HepG2 (cell line): ENCODE data around the gene LRP2. TPM values are rescaled to one million over a fixed set of nuclear protein-coding genes. Genes with fewer than 3 reads are reported as not detected.

ENCODE experiments used
- ATAC-seq: fragments of 200-7000 bp; cut with Tn5 transposase; 3 replicates; pipeline ENCODE4 v1.9.1; 2020; ENCODE audit warnings: mild to moderate bottlenecking, moderate library complexity
- BruUV-seq: library from RNA; stranded (reverse); fragments of 400-500 nt; replicated peaks from 2 replicates; lab custom pipeline; 2021; lab: Mats Ljungman, UMichigan
- CTCF ChIA-PET: fragments of 300-600 bp; formaldehyde crosslinking; extraction: SDS; loops from one replicate; lab custom pipeline; 2021; ENCODE audit warnings: low total read pairs, inconsistent platforms, low intra/inter-chr PET ratio; lab: Yijun Ruan, JAX
- POLR2A ChIA-PET: fragments of 350-600 bp; sonication (Branson Sonifier 250); formaldehyde crosslinking; loops from one replicate; lab custom pipeline; 2020; ENCODE audit warnings: antibody characterized with exemption, inconsistent platforms; lab: Yijun Ruan, JAX
- DNase-seq: peaks from one replicate; pipeline ENCODE4 v3.0.0-alpha.2; 2015; ENCODE audit warnings: low spot score
- FAIRE-seq: peaks from 3 replicates; lab custom pipeline; 2011; peaks lifted over from hg19 to GRCh38; lab: Jason Lieb, UNC
- H2AFZ ChIP-seq: one replicate; pipeline ENCODE4 v1.6.1; 2011; ENCODE audit warnings: low read length, inconsistent platforms
- H3K27ac ChIP-seq: fragments of 300-600 bp; 3 replicates; pipeline ENCODE4 v1.8.0; 2011; ENCODE audit warnings: mixed run types, mild to moderate bottlenecking, mixed read lengths, low read length, inconsistent platforms; ENCODE audit not compliant: insufficient read depth; ENCODE audit errors: extremely low read length
- H3K27me3 ChIP-seq, 2 experiments: fragments of 200-600 bp in 1 of 2; 2 replicates in 1 of 2; 3 replicates in 1 of 2; pipeline versions ENCODE4 v1.6.0 to v1.8.0; 2011; ENCODE audit warnings: low read length in 2 of 2, mild to moderate bottlenecking in 2 of 2, moderate library complexity in 2 of 2, inconsistent platforms in 1 of 2; ENCODE audit not compliant: insufficient read depth in 2 of 2, control insufficient read depth in 1 of 2
- H3K36me3 ChIP-seq, 2 experiments: fragments of 200-600 bp in 1 of 2; replicated peaks in 1 of 2; 2 replicates in 1 of 2; 3 replicates in 1 of 2; pipeline versions ENCODE4 v1.5.1 to v1.8.0; 2011; ENCODE audit warnings: low read length in 2 of 2, inconsistent platforms in 1 of 2; ENCODE audit not compliant: insufficient read depth in 2 of 2, control insufficient read depth in 1 of 2
- H3K4me1 ChIP-seq: 2 replicates; pipeline ENCODE4 v1.5.1; 2012; ENCODE audit warnings: low read length, inconsistent platforms; ENCODE audit not compliant: insufficient read depth
- H3K4me2 ChIP-seq: 2 replicates; pipeline ENCODE4 v1.6.0; 2011; ENCODE audit warnings: low read depth, low read length, inconsistent platforms
- H3K4me3 ChIP-seq, 3 experiments: fragments of 200-600 bp in 1 of 3; sonication (generic), shearing (Covaris generic) in 1 of 3; replicated peaks in 1 of 3; 2 replicates each; pipeline ENCODE4 v1.5.1; 2011 to 2016; ENCODE audit warnings: low read length in 3 of 3, inconsistent platforms in 2 of 3, low read depth in 2 of 3, mild to moderate bottlenecking in 2 of 3, control low read depth in 1 of 3, mixed read lengths in 1 of 3; ENCODE audit not compliant: insufficient read depth in 1 of 3
- H3K79me2 ChIP-seq: one replicate; pipeline ENCODE4 v1.6.1; 2011; ENCODE audit warnings: low read length, inconsistent platforms; ENCODE audit not compliant: insufficient read depth
- H3K9ac ChIP-seq: 2 replicates; pipeline ENCODE4 v1.6.0; 2011; ENCODE audit warnings: mild to moderate bottlenecking, low read depth, low read length, inconsistent platforms; ENCODE audit not compliant: insufficient read depth
- H3K9me3 ChIP-seq: 2 replicates; pipeline ENCODE4 v1.5.1; 2012; ENCODE audit warnings: mild to moderate bottlenecking, low read length
- H4K20me1 ChIP-seq: 2 replicates; pipeline ENCODE4 v1.6.0; 2011; ENCODE audit warnings: inconsistent platforms, mild to moderate bottlenecking, low read length, moderate library complexity; ENCODE audit not compliant: insufficient read depth
- HMG20B ChIP-seq: conservative IDR thresholded peaks from 2 replicates; pipeline ENCODE4 v1.6.1; 2016; ENCODE audit warnings: missing genetic modification reagents, missing compliant biosample characterization
- KAT2B ChIP-seq: fragments of 150-350 bp; IDR thresholded peaks from 2 replicates; pipeline ENCODE4 v1.6.1; 2014; ENCODE audit warnings: low read depth, low read length, borderline replicate concordance
- MED13 ChIP-seq: sonication (generic); formaldehyde crosslinking; IDR thresholded peaks from 2 replicates; pipeline ENCODE4 v1.5.0; 2020; ENCODE audit warnings: missing genetic modification reagents
- NFATC3 ChIP-seq: sonication (generic); formaldehyde crosslinking; IDR thresholded peaks from 2 replicates; pipeline ENCODE4 v1.5.1; 2020; ENCODE audit warnings: mild to moderate bottlenecking, missing genetic modification reagents
- RAD51 ChIP-seq: fragments of 450-650 bp; IDR thresholded peaks from 2 replicates; pipeline ENCODE4 v1.6.1; 2016; ENCODE audit warnings: borderline replicate concordance
- SMAD3 ChIP-seq: sonication (generic); formaldehyde crosslinking; IDR thresholded peaks from 2 replicates; pipeline ENCODE4 v1.4.0; 2020; ENCODE audit warnings: missing genetic modification reagents
- ZNF619 ChIP-seq: sonication (generic); formaldehyde crosslinking; IDR thresholded peaks from 2 replicates; pipeline ENCODE4 v1.4.0; 2020; ENCODE audit warnings: mild to moderate bottlenecking, missing genetic modification reagents
- WGBS: methylation state at CpG from one replicate; pipeline ENCODE4 v1.1.6; 2017; ENCODE audit warnings: low lambda C conversion rate; 5-methylcytosine and 5-hydroxymethylcytosine counted together
- in situ Hi-C: cut with HindIII; loops from 2 replicates; pipeline ENCODE4 v1.10.0; 2017; ENCODE audit warnings: low pct_unique_long_range_greater_than_20kb; ENCODE audit not compliant: extremely low pct_ligation_motif_present
- intact Hi-C: fragments of 100-400 bp; cut with micrococcal nuclease; formaldehyde crosslinking; loops from one replicate; pipeline ENCODE4 v1.10.0; 2022; ENCODE audit not compliant: unreplicated experiment
- polyA plus RNA-seq, 8 experiments: library from polyadenylated mRNA; depleted of rRNA in 3 of 8; stranded (reverse) in 7 of 8; unstranded in 1 of 8; fragments of >200 nt; fragmentation: Illumina TruSeq in 4 of 8; extraction: Trizol in 4 of 8; gene quantifications; 2 replicates each; pipeline versions ENCODE4 v1.2.1 to v1.2.3, GENCODE V29; 2011 to 2016; ENCODE audit warnings: low read depth in 4 of 8, missing spikeins in 1 of 8, mixed read lengths in 1 of 8; ENCODE audit not compliant: insufficient read depth in 1 of 8
- total RNA-seq, 5 experiments: library from RNA; depleted of rRNA; stranded (reverse); fragments of >200 nt; fragmentation: Illumina TruSeq; extraction: Trizol; gene quantifications; 2 replicates each; pipeline ENCODE4 v1.2.3, GENCODE V29; 2016; ENCODE audit warnings: low read depth in 1 of 5

The LRP2 gene
- total and polyA plus RNA-seq, 2 of the 13 experiments (the other 11 are each of a cell fraction or from before 2014, with no cell fraction given) = 0.03 to 0.15 TPM

DNA sequence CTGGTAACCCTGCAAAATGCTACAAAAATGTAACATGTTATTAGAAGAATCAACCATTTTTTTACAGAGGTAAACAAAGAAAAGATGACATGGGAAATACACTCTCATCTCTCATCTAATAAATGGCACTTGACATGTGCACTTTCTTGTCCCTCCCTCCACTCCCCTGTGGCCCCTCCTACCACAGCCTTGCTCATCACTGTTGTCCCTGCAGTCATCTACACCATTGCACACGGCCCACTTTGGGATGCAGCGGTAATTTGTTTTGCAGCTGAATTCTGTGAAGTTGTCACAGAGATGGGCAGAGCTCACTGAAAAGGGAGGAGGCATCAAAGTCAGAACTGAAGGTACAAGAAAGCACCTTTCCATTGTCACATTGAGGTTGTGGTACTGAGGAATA lies 189.4 kb downstream of the LRP2 start:
- H3K9me3 ChIP-seq = no peaks in the 10 kb centered on the region
- no peak overlapping the region for H3K4me2 ChIP-seq
- CTCF ChIA-PET = no interaction called here
- no peak overlapping the region for H3K27ac ChIP-seq
- no peak for FAIRE-seq
- POLR2A ChIA-PET = no interaction called here
- no peaks in the 10 kb centered on the region; the same call in 1 of the 2 replicates for H4K20me1 ChIP-seq
- no peak overlapping the region for H2AFZ ChIP-seq
- BruUV-seq = no TSS peak
- H3K79me2 ChIP-seq = no peaks in the 10 kb centered on the region
- ATAC-seq = no peak
- H3K36me3 ChIP-seq = no peaks in the 10 kb centered on the region
- no peak overlapping the region for H3K9ac ChIP-seq
- no peak for DNase-seq
- H3K4me1 ChIP-seq = no peaks in the 10 kb centered on the region
- no peak overlapping the region for H3K4me3 ChIP-seq
- in situ Hi-C loops (no loop called here), intact Hi-C loops (no loop called here)
- peaks cover 0 to 6% of the 10 kb centered on the region in 2 experiments; a peak in 1 of 5 replicates for H3K27me3 ChIP-seq
- 3% methylated on average over 2 of the region's 2 CpGs for WGBS
- no peak for TF ChIP-seq MED13 (CRISPR knock-in tag)
- no peak for TF ChIP-seq NFATC3
- no peak for TF ChIP-seq SMAD3 (CRISPR knock-in tag)
- TF ChIP-seq HMG20B (CRISPR knock-in tag) = no peak
- no peak for TF ChIP-seq ZNF619

- POLR2A ChIA-PET = no interaction called here
- H3K9ac ChIP-seq = no peak overlapping the region
- H3K27me3 ChIP-seq = peaks cover 0 to 6% of the 10 kb centered on the region in 2 experiments; a peak in 1 of 5 replicates
- 0% methylated on average over 2 of the region's 2 CpGs for WGBS
- H2AFZ ChIP-seq = no peak overlapping the region
- CTCF ChIA-PET = no interaction called here
- no peaks in the 10 kb centered on the region for H3K9me3 ChIP-seq
- H4K20me1 ChIP-seq = no peaks in the 10 kb centered on the region; the same call in 1 of the 2 replicates
- TF ChIP-seq RAD51 = no peak
- no peak for TF ChIP-seq KAT2B
- no peak overlapping the region for H3K4me3 ChIP-seq
- H3K27ac ChIP-seq = no peak overlapping the region
- no TSS peak for BruUV-seq
- no peaks in the 10 kb centered on the region for H3K79me2 ChIP-seq
- H3K4me2 ChIP-seq = no peak overlapping the region
- DNase-seq (no peak), FAIRE-seq (no peak), ATAC-seq (no peak)
- H3K36me3 ChIP-seq = no peaks in the 10 kb centered on the region
- intact Hi-C loops = no loop called here
- no peaks in the 10 kb centered on the region for H3K4me1 ChIP-seq
- in situ Hi-C loops = no loop called here
Measured at GRCh38 chr2:169172151-169172735, 190.1 kb downstream of the LRP2 start.
